Measurements from ENCODE around the gene ZFP92. TPM values are rescaled to one million over a fixed set of nuclear protein-coding genes. Genes with fewer than 3 reads are reported as not detected.

Gene ZFP92
- polyA plus RNA-seq, 1 donor (not counting 4 experiments of a cell fraction or from before 2014, with no cell fraction given), result 0.64 TPM

DNA sequence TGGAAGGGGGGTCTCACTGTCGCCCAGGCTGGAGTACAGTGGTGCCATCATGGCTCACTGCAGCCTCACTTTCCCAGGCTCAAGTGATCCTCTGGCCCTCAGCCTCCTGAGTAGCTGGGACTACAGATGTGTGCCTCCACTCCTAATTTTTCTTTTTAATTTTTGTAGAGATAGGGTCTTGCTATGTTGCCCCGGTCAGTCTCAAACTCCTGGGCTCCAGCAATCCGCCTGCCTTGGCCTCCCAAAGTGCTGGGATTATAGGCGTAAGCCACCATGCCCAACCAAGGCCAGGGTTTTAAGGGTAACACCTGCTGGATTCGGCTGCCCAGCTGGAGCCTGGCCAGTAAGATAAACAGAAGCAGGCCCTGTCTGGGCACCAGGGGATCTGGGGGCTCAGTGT is 31.2 kb downstream of the ZFP92 start:
- Histone ChIP-seq H3K4me2 (ENCODE audit: control insufficient read depth, extremely low read depth, insufficient read depth, low read depth, low read length) (no peak overlapping the region), H4K20me1 (ENCODE audit: control insufficient read depth, extremely low read depth, insufficient read depth, low read length) (no peaks in the 10 kb centered on the region), H3K36me3 (ENCODE audit: control insufficient read depth in 2 of 2, extremely low read depth in 1 of 2, insufficient read depth in 2 of 2, low read length in 2 of 2) (no peaks in the 10 kb centered on the region), H3K27me3 (ENCODE audit: control insufficient read depth, extremely low read depth, insufficient read depth, low read length) (no peaks in the 10 kb centered on the region), H3K9me3 (ENCODE audit: control insufficient read depth, low read depth, low read length) (no peaks in the 10 kb centered on the region), H2AFZ (ENCODE audit: control insufficient read depth, low read length) (no peak overlapping the region), H3K79me2 (ENCODE audit: control insufficient read depth, insufficient read depth, low read length) (no peaks in the 10 kb centered on the region), H3K27ac (ENCODE audit: control insufficient read depth, insufficient read depth, low read length) (no peak overlapping the region), H3K4me3 (ENCODE audit: control insufficient read depth in 2 of 3, extremely low read depth in 1 of 3, insufficient read depth in 2 of 3, low read depth in 1 of 3, low read length in 3 of 3) (no peak overlapping the region), H3K9me1 (ENCODE audit: control insufficient read depth, extremely low read depth, insufficient read depth, low read length) (no peaks in the 10 kb centered on the region), H3K4me1 (ENCODE audit: control insufficient read depth, extremely low read depth, insufficient read depth, low read length) (peaks cover 10% of the 10 kb centered on the region), H3K9ac (ENCODE audit: control insufficient read depth, extremely low read depth, insufficient read depth, low read length) (no peak overlapping the region)
- dilution Hi-C loops (cut with MboI; ENCODE audit: extremely low pct_ligation_motif_present, low sequenced_read_pairs), result no loop called here
- TF ChIP-seq, protein P1, sequence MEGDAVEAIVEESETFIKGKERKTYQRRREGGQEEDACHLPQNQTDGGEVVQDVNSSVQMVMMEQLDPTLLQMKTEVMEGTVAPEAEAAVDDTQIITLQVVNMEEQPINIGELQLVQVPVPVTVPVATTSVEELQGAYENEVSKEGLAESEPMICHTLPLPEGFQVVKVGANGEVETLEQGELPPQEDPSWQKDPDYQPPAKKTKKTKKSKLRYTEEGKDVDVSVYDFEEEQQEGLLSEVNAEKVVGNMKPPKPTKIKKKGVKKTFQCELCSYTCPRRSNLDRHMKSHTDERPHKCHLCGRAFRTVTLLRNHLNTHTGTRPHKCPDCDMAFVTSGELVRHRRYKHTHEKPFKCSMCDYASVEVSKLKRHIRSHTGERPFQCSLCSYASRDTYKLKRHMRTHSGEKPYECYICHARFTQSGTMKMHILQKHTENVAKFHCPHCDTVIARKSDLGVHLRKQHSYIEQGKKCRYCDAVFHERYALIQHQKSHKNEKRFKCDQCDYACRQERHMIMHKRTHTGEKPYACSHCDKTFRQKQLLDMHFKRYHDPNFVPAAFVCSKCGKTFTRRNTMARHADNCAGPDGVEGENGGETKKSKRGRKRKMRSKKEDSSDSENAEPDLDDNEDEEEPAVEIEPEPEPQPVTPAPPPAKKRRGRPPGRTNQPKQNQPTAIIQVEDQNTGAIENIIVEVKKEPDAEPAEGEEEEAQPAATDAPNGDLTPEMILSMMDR (optimal IDR thresholded peaks at IDR 0.05 in 1 of 3, IDR thresholded peaks at IDR 0.05 in 1 of 3, conservative IDR thresholded peaks at IDR 0.05 in 1 of 3; ENCODE audit: extremely low read depth in 1 of 3, insufficient read depth in 2 of 3, low read length in 3 of 3), result no peak
- no peak for TF ChIP-seq EZH2 (IDR thresholded peaks at IDR 0.05; ENCODE audit: low read length)
- DNase-seq (ENCODE audit: low read depth, low spot score) (no peak), FAIRE-seq (no peak)

GRCh38 chrX:153443476-153444332 is 32.4 kb downstream of the ZFP92 start:
- no peaks in the 10 kb centered on the region for H3K9me3 ChIP-seq (ENCODE audit: control insufficient read depth, low read depth, low read length)
- no peak overlapping the region for H3K9ac ChIP-seq (ENCODE audit: control insufficient read depth, extremely low read depth, insufficient read depth, low read length)
- dilution Hi-C loops (cut with MboI; ENCODE audit: extremely low pct_ligation_motif_present, low sequenced_read_pairs), result no loop called here
- no peak for FAIRE-seq
- no peaks in the 10 kb centered on the region for H3K27me3 ChIP-seq (ENCODE audit: control insufficient read depth, extremely low read depth, insufficient read depth, low read length)
- no peak overlapping the region for H3K4me2 ChIP-seq (ENCODE audit: control insufficient read depth, extremely low read depth, insufficient read depth, low read depth, low read length)
- H3K27ac ChIP-seq (ENCODE audit: control insufficient read depth, insufficient read depth, low read length), result no peak overlapping the region
- H4K20me1 ChIP-seq (ENCODE audit: control insufficient read depth, extremely low read depth, insufficient read depth, low read length), result no peaks in the 10 kb centered on the region
- DNase-seq (ENCODE audit: low read depth, low spot score), result no peak
- no peak overlapping the region for H3K4me3 ChIP-seq (ENCODE audit: control insufficient read depth in 2 of 3, extremely low read depth in 1 of 3, insufficient read depth in 2 of 3, low read depth in 1 of 3, low read length in 3 of 3)
- TF ChIP-seq EZH2 (IDR thresholded peaks at IDR 0.05; ENCODE audit: low read length), result no peak
- TF ChIP-seq, protein P1 (optimal IDR thresholded peaks at IDR 0.05 in 1 of 3, IDR thresholded peaks at IDR 0.05 in 1 of 3, conservative IDR thresholded peaks at IDR 0.05 in 1 of 3; ENCODE audit: extremely low read depth in 1 of 3, insufficient read depth in 2 of 3, low read length in 3 of 3), result no peak
- no peaks in the 10 kb centered on the region for H3K36me3 ChIP-seq (ENCODE audit: control insufficient read depth in 2 of 2, extremely low read depth in 1 of 2, insufficient read depth in 2 of 2, low read length in 2 of 2)
- H3K9me1 ChIP-seq (ENCODE audit: control insufficient read depth, extremely low read depth, insufficient read depth, low read length), result no peaks in the 10 kb centered on the region
- peaks cover 10% of the 10 kb centered on the region for H3K4me1 ChIP-seq (ENCODE audit: control insufficient read depth, extremely low read depth, insufficient read depth, low read length)
- H2AFZ ChIP-seq (ENCODE audit: control insufficient read depth, low read length), result no peak overlapping the region
- H3K79me2 ChIP-seq (ENCODE audit: control insufficient read depth, insufficient read depth, low read length), result no peaks in the 10 kb centered on the region

All from keratinocyte (primary cell).